Non-pigmented ciliary epithelial cell (primary cell): ENCODE data around the gene C11orf68.

Experiments used
- DNase-seq: peaks from one replicate; pipeline ENCODE4 v3.0.0-alpha.2; 2010; ENCODE audit warnings: low read depth

The C11orf68 gene

DNA sequence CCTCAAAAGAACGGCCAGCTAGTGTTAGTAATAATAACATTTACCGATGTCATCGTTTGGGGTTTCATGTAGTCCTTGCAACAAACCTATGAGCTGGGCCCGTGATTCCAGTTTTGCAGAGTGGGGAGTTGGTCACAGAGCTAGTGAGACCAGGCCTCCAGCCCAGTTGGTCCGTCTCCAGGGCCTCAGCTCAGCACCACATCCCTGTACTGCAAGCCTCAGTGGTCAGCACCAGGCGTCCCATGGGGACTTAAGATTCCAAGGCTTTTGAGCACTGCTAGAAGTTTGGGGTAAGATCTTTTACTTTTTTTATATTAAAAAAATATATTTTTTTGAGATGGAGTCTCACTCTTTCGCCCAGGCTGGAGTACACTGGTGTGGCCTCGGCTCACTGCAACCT is 25.3 kb upstream of the C11orf68 start:
- no peak for DNase-seq

DNA sequence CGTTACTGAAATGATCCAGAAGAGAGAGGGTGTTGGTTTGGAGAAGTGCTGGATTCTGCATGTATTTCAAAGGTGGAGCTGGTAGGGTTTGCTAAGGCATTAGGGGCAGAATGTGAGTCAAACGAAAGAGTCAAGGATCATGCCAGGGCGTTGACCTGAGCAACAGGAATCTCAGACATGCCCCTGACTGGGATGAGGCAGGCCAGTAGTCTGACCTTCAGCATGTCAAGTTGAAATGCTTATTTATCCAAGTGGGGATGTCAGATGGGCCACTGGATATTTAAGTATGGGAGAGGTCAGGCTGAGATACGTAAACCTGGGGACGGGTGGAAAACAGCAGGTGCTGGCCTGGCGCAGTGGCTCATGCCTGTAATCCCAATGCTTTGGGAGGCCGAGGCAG is 23.7 kb upstream of the C11orf68 start:
- no peak for DNase-seq

GRCh38 chr11:65941720-65942310 is 23.0 kb upstream of the C11orf68 start:
- DNase-seq = no peak

DNA sequence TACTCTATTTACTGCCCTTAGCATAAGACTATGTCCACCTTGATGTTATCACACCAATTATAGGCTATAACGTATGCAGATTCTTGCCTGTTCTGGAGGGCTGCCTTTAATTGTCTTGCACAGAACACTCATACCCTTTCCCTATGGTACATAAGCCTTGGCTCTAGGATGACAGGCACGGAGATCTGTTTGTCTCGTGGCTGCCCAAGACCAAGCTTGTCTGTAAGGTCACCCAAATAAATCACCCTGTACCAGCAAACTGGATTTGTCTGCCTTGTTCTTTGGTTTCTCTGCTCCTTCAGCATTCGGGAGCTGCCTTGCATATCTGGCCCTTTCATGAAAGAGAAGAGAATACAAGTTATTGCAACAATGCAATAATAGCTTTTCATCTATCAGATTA is 18.9 kb upstream of the C11orf68 start:
- DNase-seq = no peak

- DNase-seq = no peak
Measured at GRCh38 chr11:65934014-65934413, 15.2 kb upstream of the C11orf68 start.

- no peak for DNase-seq
Measured at GRCh38 chr11:65932558-65932919, 13.7 kb upstream of the C11orf68 start.

- DNase-seq = no peak
Measured at GRCh38 chr11:65931773-65932557, 13.1 kb upstream of the C11orf68 start.

DNA sequence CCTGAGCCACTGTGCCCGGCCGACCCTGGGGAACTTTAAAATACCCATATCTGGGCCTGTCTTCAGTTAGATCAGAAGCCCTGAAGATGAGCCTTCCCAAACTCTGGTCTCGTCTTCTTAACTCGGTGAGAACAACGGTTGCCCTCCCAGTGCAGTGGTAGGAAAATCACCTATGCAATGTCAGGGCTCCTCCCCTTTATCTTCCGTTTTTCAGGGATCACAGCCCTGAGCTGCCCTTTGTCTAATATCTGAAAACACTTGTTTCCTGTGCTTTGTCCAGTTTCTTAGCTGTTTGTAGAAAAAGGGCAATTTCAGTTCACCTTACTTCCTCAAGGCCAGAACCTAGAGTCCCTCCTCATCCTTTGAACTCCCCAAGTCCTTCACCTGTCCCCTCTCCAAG is 9.8 kb upstream of the C11orf68 start:
- DNase-seq = no peak

DNA sequence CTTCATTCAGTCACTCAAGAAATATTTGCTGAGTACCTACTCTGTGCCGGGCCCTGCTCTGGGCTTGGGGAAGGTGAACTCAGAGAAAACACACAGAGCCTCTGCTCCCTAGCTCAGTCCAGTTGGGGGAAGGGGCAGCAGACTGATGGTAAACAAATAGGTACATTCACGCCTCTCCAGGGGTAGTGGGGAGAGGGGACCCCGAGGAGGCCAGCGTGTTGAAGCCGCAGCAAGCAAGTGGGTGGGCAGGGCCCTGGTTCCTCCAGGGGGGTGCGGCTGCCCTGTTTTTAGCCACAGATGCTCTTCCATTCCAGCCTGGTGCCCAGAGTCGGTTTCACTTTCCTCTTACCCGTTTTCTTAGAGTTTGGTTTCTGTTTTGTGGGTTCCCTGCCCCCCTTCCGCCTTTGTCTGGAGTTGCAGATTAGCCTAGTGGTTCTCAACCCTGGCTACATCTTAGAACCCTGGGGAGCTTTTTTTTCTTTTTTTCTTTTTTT is 9.1 kb upstream of the C11orf68 start:
- no peak for DNase-seq

DNA sequence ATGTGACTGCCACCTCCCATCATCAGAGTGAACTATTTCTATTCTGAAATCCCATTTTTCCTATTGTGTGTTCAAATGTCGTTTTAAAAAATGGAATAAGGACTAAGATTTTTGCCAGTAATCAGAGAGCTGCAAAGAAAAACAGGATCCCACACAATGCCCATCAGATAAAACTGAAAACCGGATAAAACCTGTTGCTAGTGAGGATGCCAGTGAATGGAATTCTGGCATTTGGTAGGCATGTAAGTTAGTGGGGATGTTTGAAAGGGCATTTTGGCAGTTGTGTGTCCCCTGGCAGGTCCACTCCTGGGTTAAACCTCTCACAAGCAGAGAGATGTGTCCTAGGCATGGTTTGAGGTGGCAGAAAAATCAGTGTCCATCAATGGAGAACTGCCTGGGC is 6.5 kb upstream of the C11orf68 start:
- DNase-seq = no peak

GRCh38 chr11:65922565-65922964 is 3.7 kb upstream of the C11orf68 start:
- no peak for DNase-seq

DNA sequence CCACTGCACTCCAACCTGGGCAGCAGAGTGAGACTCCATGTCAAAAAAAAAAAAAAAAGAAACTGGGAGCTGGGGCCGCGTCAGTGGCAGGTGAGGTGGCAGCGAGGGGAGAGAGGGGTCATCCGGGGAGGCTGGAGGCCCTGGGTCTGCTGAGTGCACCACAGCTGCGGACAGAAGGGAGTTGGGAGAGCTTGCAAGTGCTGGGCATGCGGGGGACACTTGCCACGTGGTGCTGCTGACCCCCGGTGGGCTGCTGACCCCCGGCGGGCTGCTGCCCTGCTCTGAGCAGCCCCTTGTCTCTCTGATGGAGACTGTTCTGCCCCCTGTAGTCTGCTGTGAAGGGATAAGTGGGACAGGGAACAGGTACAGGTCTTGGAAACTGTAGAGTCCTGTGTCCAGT is 3.0 kb upstream of the C11orf68 start:
- DNase-seq = no peak

GRCh38 chr11:65921033-65921555 is 2.2 kb upstream of the C11orf68 start:
- DNase-seq = no peak

DNA sequence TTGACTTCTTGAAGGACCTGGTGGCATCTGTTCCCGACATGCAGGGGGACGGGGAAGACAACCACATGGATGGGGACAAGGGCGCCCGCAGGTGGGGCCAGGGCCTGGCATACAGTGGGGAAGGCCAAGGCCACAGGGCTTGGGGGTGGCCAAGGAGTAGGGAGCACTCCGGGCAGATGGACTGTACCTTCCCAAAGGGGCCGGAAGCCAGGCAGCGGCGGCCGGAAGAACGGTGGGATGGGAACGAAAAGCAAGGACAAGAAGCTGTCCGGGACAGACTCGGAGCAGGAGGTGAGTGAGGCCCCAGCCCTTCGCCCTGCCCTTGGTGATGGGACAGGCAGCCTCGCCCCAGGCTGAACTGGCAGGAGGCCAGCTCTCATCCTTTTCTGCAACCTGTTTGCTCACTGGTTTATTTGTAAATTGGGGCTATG is 1.5 kb upstream of the C11orf68 start:
- no peak for DNase-seq

GRCh38 chr11:65919573-65920371 is 910 bp upstream of the C11orf68 start:
- DNase-seq = no peak

DNA sequence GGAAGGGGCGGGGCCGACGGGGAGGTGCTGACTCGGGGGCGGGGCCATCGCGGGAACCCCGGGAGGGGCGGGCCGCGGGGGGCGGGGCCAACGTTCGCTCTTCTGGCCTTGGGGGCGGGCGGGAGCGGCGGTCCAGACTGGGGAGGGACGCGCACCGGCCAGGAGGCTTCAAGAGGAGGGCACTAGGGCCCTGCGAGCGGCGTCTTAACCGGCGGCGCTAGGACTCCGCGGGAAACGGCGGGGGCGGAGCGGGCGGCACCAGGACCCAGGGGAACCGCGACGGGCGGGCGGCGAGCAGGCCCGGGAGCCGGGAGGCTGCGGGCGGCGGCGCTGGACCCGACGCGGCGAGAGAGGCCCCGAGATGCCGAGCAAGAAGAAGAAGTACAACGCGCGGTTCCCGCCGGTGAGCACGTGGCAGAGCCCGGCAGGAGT is 295 bp upstream of the C11orf68 start, which contains the start of gene DRAP1:
DRAP1 (plus strand) TSS at position 286 of the 432 bp plus-strand sequence; CDS start at position 362, 76 bp downstream.
- DNase-seq = peak; percentile 84

- DNase-seq = no peak
Measured at GRCh38 chr11:65917434-65918210, 1.2 kb downstream of the C11orf68 start.

DNA sequence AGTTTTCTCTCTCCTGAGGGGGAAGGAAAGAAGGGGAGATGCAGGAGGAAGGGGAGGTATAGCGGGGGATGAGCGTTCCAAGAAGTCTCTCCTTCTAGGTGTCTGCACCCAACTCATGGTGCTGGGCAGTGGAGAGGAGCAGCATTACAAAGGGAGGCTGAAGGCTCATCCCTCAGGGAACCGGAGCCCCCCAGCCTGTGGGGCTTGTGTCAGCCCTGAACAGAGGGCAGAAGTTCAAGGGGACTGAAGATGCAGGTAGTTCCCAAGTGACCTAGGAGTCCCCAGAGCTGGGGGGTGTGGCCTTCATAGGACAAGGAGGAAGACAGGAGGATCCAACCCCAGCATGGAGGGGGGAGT is 1.8 kb downstream of the C11orf68 start:
- DNase-seq = no peak

GRCh38 chr11:65916391-65916790 is 2.5 kb downstream of the C11orf68 start:
- no peak for DNase-seq

DNA sequence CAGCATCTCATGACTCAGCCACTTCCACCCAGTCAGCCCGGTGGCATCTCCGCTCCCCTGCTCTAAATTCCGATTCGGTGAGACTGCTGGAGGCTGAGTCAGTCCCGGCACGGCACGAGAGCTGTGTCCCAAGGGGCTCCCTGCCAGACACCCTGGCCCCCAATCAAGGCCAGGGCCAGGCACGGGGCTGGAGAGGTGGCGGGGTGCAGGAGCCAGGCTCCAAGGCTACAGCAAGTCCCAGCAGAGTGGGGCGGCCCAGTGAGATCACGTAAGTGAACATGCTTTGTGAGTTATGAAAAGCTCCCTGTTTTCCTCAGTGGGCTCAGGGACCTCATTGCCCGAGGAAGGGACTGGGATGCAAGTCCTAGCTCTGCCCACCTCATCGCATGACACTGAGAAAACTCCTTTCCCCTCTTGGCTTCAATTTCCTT is 3.0 kb downstream of the C11orf68 start:
- peak; percentile 89 for DNase-seq

GRCh38 chr11:65915101-65915820 is 3.6 kb downstream of the C11orf68 start:
- DNase-seq = no peak
